Astrocyte (in vitro differentiated cells and primary cell): Measurements from ENCODE around the gene SPTY2D1. TPM values are rescaled to one million over a fixed set of nuclear protein-coding genes. Genes with fewer than 3 reads are reported as not detected.

Source experiments
- DNase-seq: peaks from one replicate; pipeline ENCODE4 v3.0.0-alpha.2; 2010; ENCODE audit warnings: low read depth
- FAIRE-seq: peaks from 2 replicates; lab custom pipeline; 2011; peaks lifted over from hg19 to GRCh38; lab: Jason Lieb, UNC
- H2AFZ ChIP-seq: 2 replicates; pipeline ENCODE4 v1.6.0; 2012; ENCODE audit warnings: low read depth, low read length, inconsistent platforms
- H3K27ac ChIP-seq: 2 replicates; pipeline ENCODE4 v1.5.1; 2011; ENCODE audit warnings: low read depth, low read length, inconsistent platforms
- H3K27me3 ChIP-seq: 2 replicates; pipeline ENCODE4 v1.6.0; 2011; ENCODE audit warnings: low read length, inconsistent platforms; ENCODE audit not compliant: insufficient read depth
- H3K36me3 ChIP-seq: 2 replicates; pipeline ENCODE4 v1.5.1; 2011; ENCODE audit warnings: low read length, inconsistent platforms; ENCODE audit not compliant: insufficient read depth
- H3K4me1 ChIP-seq: 2 replicates; pipeline ENCODE4 v1.5.1; 2011; ENCODE audit warnings: low read length, inconsistent platforms; ENCODE audit not compliant: insufficient read depth
- H3K4me2 ChIP-seq: 2 replicates; pipeline ENCODE4 v1.6.0; 2012; ENCODE audit warnings: low read length, inconsistent platforms
- H3K4me3 ChIP-seq: 2 replicates; pipeline ENCODE4 v1.5.1; 2011; ENCODE audit warnings: low read depth, mild to moderate bottlenecking, low read length, inconsistent platforms; ENCODE audit not compliant: insufficient read depth
- H3K79me2 ChIP-seq: 2 replicates; pipeline ENCODE4 v1.6.0; 2012; ENCODE audit warnings: mild to moderate bottlenecking, low read length, inconsistent platforms; ENCODE audit not compliant: insufficient read depth
- H3K9ac ChIP-seq: 2 replicates; pipeline ENCODE4 v1.6.0; 2012; ENCODE audit warnings: mild to moderate bottlenecking, low read length, inconsistent platforms
- H3K9me3 ChIP-seq: 2 replicates; pipeline ENCODE4 v1.5.1; 2012; ENCODE audit warnings: low read depth, mild to moderate bottlenecking, low read length, inconsistent platforms; ENCODE audit not compliant: insufficient read depth
- H4K20me1 ChIP-seq: 2 replicates; pipeline ENCODE4 v1.6.0; 2012; ENCODE audit warnings: low read length, inconsistent platforms; ENCODE audit not compliant: insufficient read depth
- H3K27ac Mint-ChIP-seq: one replicate; pipeline ENCODE4 v1.8.0; 2021; ENCODE audit warnings: mild to moderate bottlenecking, mixed read lengths; ENCODE audit not compliant: unreplicated experiment
- H3K27me3 Mint-ChIP-seq: one replicate; pipeline ENCODE4 v1.8.0; 2021; ENCODE audit warnings: low read depth, mixed read lengths; ENCODE audit not compliant: unreplicated experiment
- H3K36me3 Mint-ChIP-seq: one replicate; pipeline ENCODE4 v1.8.0; 2021; ENCODE audit warnings: low read depth, mixed read lengths; ENCODE audit not compliant: unreplicated experiment
- H3K4me1 Mint-ChIP-seq: one replicate; pipeline ENCODE4 v1.8.0; 2021; ENCODE audit warnings: low read depth, mixed read lengths; ENCODE audit not compliant: unreplicated experiment
- H3K4me3 Mint-ChIP-seq: one replicate; pipeline ENCODE4 v1.8.0; 2021; ENCODE audit warnings: mild to moderate bottlenecking, moderate library complexity, mixed read lengths; ENCODE audit not compliant: unreplicated experiment
- H3K9me3 Mint-ChIP-seq: one replicate; pipeline ENCODE4 v1.8.0; 2021; ENCODE audit warnings: mild to moderate bottlenecking, mixed read lengths; ENCODE audit not compliant: unreplicated experiment
- EZH2 ChIP-seq: IDR thresholded peaks from 2 replicates; pipeline ENCODE4 v1.6.1; 2012; ENCODE audit warnings: mild to moderate bottlenecking, low read length, inconsistent platforms; ENCODE audit not compliant: insufficient read depth
- total RNA-seq: library from RNA; stranded (reverse); gene quantifications from 2 replicates; pipeline ENCODE4 v1.2.1, GENCODE V29; 2021
- TF ChIP-seq, protein P1 (sequence below): IDR thresholded peaks from 2 replicates; pipeline ENCODE4 v1.5.1; 2011; ENCODE audit warnings: low read depth, mild to moderate bottlenecking, inconsistent platforms, low read length, moderate library complexity; ENCODE audit not compliant: insufficient read depth

The SPTY2D1 gene
- total RNA-seq, 1 donor from 2014 or later, result 24.4 TPM

DNA sequence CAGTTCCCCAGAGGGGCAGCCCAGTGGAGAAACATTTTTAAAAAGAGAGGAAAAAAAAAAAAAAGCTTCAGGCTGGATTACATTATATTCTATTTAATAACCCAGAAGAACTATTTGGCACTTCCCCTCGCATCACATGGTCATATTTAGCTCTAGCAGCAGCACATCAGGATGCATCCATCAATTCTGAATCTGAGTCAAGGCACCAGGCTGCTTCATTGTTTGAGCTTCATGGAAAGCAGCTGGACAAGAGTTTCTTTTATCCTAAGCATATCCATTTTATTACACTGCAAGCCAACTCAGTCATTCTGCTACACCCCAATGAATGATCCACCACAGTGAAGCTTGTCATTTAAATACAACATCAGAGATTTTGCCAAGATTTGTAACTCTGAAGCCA is 10.0 kb downstream of the SPTY2D1 start:
- Histone ChIP-seq H2AFZ (no peak overlapping the region), H4K20me1 (peaks cover 94% of the 10 kb centered on the region), H3K4me2 (no peak overlapping the region), H3K79me2 (peaks cover 96% of the 10 kb centered on the region), H3K4me3 (no peak overlapping the region), H3K27me3 (no peaks in the 10 kb centered on the region), H3K9ac (no peak overlapping the region), H3K9me3 (no peaks in the 10 kb centered on the region), H3K4me1 (no peaks in the 10 kb centered on the region), H3K27ac (no peak overlapping the region), H3K36me3 (no peaks in the 10 kb centered on the region)
- no peak overlapping the region for H3K27ac Mint-ChIP-seq
- no peaks in the 10 kb centered on the region for H3K9me3 Mint-ChIP-seq
- DNase-seq (no peak), FAIRE-seq (no peak)
- H3K27me3 Mint-ChIP-seq, result no peaks in the 10 kb centered on the region
- no peak overlapping the region for H3K4me3 Mint-ChIP-seq
- H3K36me3 Mint-ChIP-seq, result no peaks in the 10 kb centered on the region
- TF ChIP-seq, protein P1, sequence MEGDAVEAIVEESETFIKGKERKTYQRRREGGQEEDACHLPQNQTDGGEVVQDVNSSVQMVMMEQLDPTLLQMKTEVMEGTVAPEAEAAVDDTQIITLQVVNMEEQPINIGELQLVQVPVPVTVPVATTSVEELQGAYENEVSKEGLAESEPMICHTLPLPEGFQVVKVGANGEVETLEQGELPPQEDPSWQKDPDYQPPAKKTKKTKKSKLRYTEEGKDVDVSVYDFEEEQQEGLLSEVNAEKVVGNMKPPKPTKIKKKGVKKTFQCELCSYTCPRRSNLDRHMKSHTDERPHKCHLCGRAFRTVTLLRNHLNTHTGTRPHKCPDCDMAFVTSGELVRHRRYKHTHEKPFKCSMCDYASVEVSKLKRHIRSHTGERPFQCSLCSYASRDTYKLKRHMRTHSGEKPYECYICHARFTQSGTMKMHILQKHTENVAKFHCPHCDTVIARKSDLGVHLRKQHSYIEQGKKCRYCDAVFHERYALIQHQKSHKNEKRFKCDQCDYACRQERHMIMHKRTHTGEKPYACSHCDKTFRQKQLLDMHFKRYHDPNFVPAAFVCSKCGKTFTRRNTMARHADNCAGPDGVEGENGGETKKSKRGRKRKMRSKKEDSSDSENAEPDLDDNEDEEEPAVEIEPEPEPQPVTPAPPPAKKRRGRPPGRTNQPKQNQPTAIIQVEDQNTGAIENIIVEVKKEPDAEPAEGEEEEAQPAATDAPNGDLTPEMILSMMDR, result no peak
- no peak for TF ChIP-seq EZH2
- no peaks in the 10 kb centered on the region for H3K4me1 Mint-ChIP-seq

DNA sequence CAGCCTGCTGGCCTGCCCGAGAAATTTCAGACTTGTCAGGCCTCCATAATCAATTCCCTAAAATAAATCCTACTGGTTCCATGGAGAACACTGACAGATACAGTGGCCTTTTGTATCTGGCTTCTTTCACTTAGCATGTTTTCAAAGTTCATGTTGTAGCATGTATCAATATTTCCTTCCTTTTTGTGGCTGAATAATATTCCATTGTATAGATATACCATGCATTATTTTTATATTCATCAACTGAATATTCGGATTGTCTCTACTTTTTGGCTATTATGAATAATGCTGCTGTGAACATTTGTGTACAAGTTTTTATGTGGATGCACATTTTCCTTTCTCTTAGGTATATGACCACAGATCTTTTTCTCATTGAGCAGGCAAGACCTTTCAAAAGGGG is 10.4 kb downstream of the SPTY2D1 start:
- Histone ChIP-seq H3K9ac (no peak overlapping the region), H3K4me2 (no peak overlapping the region), H3K9me3 (no peaks in the 10 kb centered on the region), H3K4me3 (no peak overlapping the region), H4K20me1 (peaks cover 94% of the 10 kb centered on the region), H2AFZ (no peak overlapping the region), H3K4me1 (peaks cover 2% of the 10 kb centered on the region), H3K27ac (no peak overlapping the region), H3K27me3 (no peaks in the 10 kb centered on the region), H3K79me2 (peaks cover 96% of the 10 kb centered on the region), H3K36me3 (no peaks in the 10 kb centered on the region)
- TF ChIP-seq EZH2, result no peak
- TF ChIP-seq, protein P1, result no peak
- no peak overlapping the region for H3K27ac Mint-ChIP-seq
- no peaks in the 10 kb centered on the region for H3K4me1 Mint-ChIP-seq
- DNase-seq, result no peak
- H3K36me3 Mint-ChIP-seq, result no peaks in the 10 kb centered on the region
- no peak overlapping the region for H3K4me3 Mint-ChIP-seq
- H3K9me3 Mint-ChIP-seq, result no peaks in the 10 kb centered on the region
- no peaks in the 10 kb centered on the region for H3K27me3 Mint-ChIP-seq
- no peak for FAIRE-seq

DNA sequence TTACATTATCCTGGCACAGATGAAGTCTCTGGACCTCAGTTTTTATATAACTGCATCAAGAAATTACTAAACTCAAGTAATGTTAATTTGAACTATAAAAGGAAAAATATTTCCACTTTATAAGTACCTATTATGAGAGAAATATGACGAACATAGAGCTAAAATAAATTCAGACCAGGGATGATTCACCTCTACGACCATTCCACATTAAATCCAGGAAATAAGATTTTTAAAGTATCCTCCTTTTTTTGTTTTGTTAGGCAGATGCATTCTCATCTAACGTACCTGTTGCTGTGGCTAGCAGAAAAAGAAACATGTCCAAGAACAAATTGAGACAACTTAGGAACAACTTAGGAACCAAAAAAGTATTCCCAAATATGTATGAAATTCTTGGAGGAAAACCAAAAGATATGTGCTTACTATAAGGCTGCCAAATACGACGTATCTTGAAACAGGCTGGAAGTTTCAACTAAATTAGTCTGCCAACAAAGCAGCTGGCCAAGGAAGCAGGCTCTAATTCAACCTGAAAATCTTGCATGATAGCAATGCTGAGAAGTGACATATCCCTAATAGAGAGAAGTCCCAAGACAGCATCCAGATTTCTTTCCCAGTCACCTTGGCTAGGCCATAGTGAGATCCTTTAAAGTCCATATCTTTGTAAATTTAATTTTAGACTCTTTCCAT is 15.7 kb downstream of the SPTY2D1 start:
- Histone ChIP-seq H3K9me3 (no peaks in the 10 kb centered on the region), H3K4me1 (peaks cover 14% of the 10 kb centered on the region), H3K36me3 (peaks cover 14% of the 10 kb centered on the region), H3K27me3 (no peaks in the 10 kb centered on the region), H3K4me3 (no peak overlapping the region), H3K79me2 (peaks cover 94% of the 10 kb centered on the region), H3K4me2 (peak overlapping the region; percentile 63), H3K27ac (peak overlapping the region; percentile 1), H2AFZ (no peak overlapping the region), H3K9ac (peak overlapping the region; percentile 22), H4K20me1 (peaks cover 95% of the 10 kb centered on the region)
- TF ChIP-seq, protein P1, result no peak
- TF ChIP-seq EZH2, result no peak
- Mint-ChIP-seq H3K9me3 (no peaks in the 10 kb centered on the region), H3K36me3 (peaks cover 8% of the 10 kb centered on the region), H3K4me3 (no peak overlapping the region), H3K27me3 (no peaks in the 10 kb centered on the region), H3K27ac (peak overlapping the region; percentile 6), H3K4me1 (peaks cover 16% of the 10 kb centered on the region)
- peak; percentile 68 for DNase-seq
- FAIRE-seq, result peak; percentile 5
